Mesenchymal stem cell (in vitro differentiated cells and primary cell): Measurements from ENCODE around the gene AAGAB.

Experiments used
- DNase-seq: peaks from one replicate; pipeline ENCODE4 v3.0.0-alpha.2; 2013
- H2AFZ ChIP-seq: one replicate; pipeline ENCODE4 v1.6.1; 2013; ENCODE audit warnings: low read depth, mild to moderate bottlenecking, control low read depth, inconsistent platforms, low read length, moderate library complexity
- H2AK5ac ChIP-seq: 2 replicates; pipeline ENCODE4 v1.6.1; 2013; ENCODE audit warnings: low read length, moderate library complexity, mild to moderate bottlenecking, inconsistent platforms; ENCODE audit not compliant: severe bottlenecking
- H2BK120ac ChIP-seq: one replicate; pipeline ENCODE4 v1.6.1; 2013; ENCODE audit warnings: low read depth, mild to moderate bottlenecking, inconsistent platforms, low read length, moderate library complexity
- H2BK12ac ChIP-seq, 2 experiments: one replicate each; pipeline ENCODE4 v1.6.1; 2013; ENCODE audit warnings: inconsistent platforms in 2 of 2, low read length in 2 of 2, mild to moderate bottlenecking in 2 of 2, moderate library complexity in 2 of 2, control low read depth in 1 of 2
- H2BK15ac ChIP-seq: one replicate; pipeline ENCODE4 v1.6.1; 2013; ENCODE audit warnings: mild to moderate bottlenecking, low read depth, inconsistent platforms; ENCODE audit not compliant: poor library complexity, severe bottlenecking
- H2BK5ac ChIP-seq: 2 replicates; pipeline ENCODE4 v1.6.1; 2013; ENCODE audit warnings: low read depth, mild to moderate bottlenecking, low read length, control low read depth, inconsistent platforms; ENCODE audit not compliant: poor library complexity, severe bottlenecking
- H3K14ac ChIP-seq, 2 experiments: one replicate each; pipeline ENCODE4 v1.6.1; 2013; ENCODE audit warnings: inconsistent platforms in 2 of 2, low read length in 2 of 2, control low read depth in 1 of 2, mild to moderate bottlenecking in 1 of 2, moderate library complexity in 1 of 2
- H3K18ac ChIP-seq, 2 experiments: one replicate each; pipeline ENCODE4 v1.6.1; 2013; ENCODE audit warnings: inconsistent platforms in 2 of 2, low read length in 2 of 2, control low read depth in 1 of 2, low read depth in 1 of 2, mild to moderate bottlenecking in 1 of 2
- H3K23ac ChIP-seq, 2 experiments: one replicate each; pipeline ENCODE4 v1.6.1; 2013; ENCODE audit warnings: inconsistent platforms in 2 of 2, low read length in 2 of 2, mild to moderate bottlenecking in 2 of 2, moderate library complexity in 2 of 2, control low read depth in 1 of 2
- H3K27ac ChIP-seq: 2 replicates; pipeline ENCODE4 v1.5.1; 2013; ENCODE audit warnings: mild to moderate bottlenecking, moderate library complexity, low read length, control low read depth, inconsistent platforms; ENCODE audit not compliant: poor library complexity, severe bottlenecking
- H3K27me3 ChIP-seq, 2 experiments: 2 replicates each; pipeline versions ENCODE4 v1.6.1 to v1.7.0; 2013; ENCODE audit warnings: low read length in 2 of 2, mild to moderate bottlenecking in 2 of 2, moderate library complexity in 2 of 2, control low read depth in 1 of 2, inconsistent platforms in 1 of 2; ENCODE audit not compliant: control insufficient read depth in 1 of 2, insufficient read depth in 1 of 2
- H3K36me3 ChIP-seq, 2 experiments: 2 replicates each; pipeline versions ENCODE4 v1.6.1 to v1.7.0; 2013; ENCODE audit warnings: low read length in 2 of 2, control low read depth in 1 of 2, inconsistent platforms in 1 of 2, low read depth in 1 of 2, mild to moderate bottlenecking in 1 of 2; ENCODE audit not compliant: insufficient read depth in 2 of 2, control insufficient read depth in 1 of 2
- H3K4ac ChIP-seq, 2 experiments: one replicate each; pipeline ENCODE4 v1.6.1; 2013; ENCODE audit warnings: inconsistent platforms in 2 of 2, low read length in 2 of 2, mild to moderate bottlenecking in 2 of 2, moderate library complexity in 2 of 2, control low read depth in 1 of 2, low read depth in 1 of 2
- H3K4me1 ChIP-seq: 2 replicates; pipeline ENCODE4 v1.6.1; 2013; ENCODE audit warnings: low read depth, low read length, control low read depth; ENCODE audit not compliant: control insufficient read depth, insufficient read depth
- H3K4me2 ChIP-seq: 2 replicates; pipeline ENCODE4 v1.6.1; 2013; ENCODE audit warnings: low read length, mild to moderate bottlenecking, inconsistent platforms; ENCODE audit not compliant: poor library complexity, severe bottlenecking
- H3K4me3 ChIP-seq, 2 experiments: 2 replicates each; pipeline versions ENCODE4 v1.5.1 to v1.7.0; 2013; ENCODE audit warnings: low read length in 2 of 2, mild to moderate bottlenecking in 2 of 2, control low read depth in 1 of 2, low read depth in 1 of 2; ENCODE audit not compliant: insufficient read depth in 1 of 2
- H3K79me1 ChIP-seq: replicated peaks from 2 replicates; pipeline ENCODE4 v1.6.1; 2013; ENCODE audit warnings: mild to moderate bottlenecking, control low read depth, low read length, inconsistent platforms; ENCODE audit not compliant: poor library complexity, severe bottlenecking
- H3K9ac ChIP-seq: 2 replicates; pipeline ENCODE4 v1.7.0; 2013; ENCODE audit warnings: mild to moderate bottlenecking, low read length, moderate library complexity
- H3K9me3 ChIP-seq: 2 replicates; pipeline ENCODE4 v1.7.0; 2013; ENCODE audit warnings: mild to moderate bottlenecking, low read length; ENCODE audit not compliant: control insufficient read depth
- H4K8ac ChIP-seq: one replicate; pipeline ENCODE4 v1.6.1; 2013; ENCODE audit warnings: inconsistent platforms, mild to moderate bottlenecking, low read length, moderate library complexity
- H4K91ac ChIP-seq: one replicate; pipeline ENCODE4 v1.6.1; 2013; ENCODE audit warnings: mild to moderate bottlenecking, low read length, inconsistent platforms
- WGBS: methylation state at CpG from one replicate; pipeline ENCODE4 v1.1.7; 2013; ENCODE audit warnings: mixed read lengths; 5-methylcytosine and 5-hydroxymethylcytosine counted together

Gene AAGAB

DNA sequence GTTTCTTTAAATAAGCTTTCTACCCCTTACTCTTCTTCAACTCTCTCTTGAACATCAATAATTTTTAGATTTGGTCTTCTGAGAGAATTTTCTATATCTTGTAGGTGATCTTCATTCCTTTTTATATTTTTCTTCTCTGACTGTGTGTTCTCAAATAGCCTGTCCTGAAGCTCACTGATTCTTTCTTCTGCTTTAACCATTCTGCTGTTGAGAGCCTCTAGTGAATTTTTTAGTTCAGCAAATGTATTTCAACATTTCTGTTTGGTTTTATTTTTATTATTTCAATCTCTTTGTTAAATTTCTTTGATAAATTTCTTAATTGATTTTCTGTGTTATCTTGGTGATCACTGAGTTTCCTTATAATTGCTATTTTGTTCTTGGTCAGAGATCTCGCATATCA lies 19.8 kb upstream of the AAGAB start:
- 100% methylated on average over 1 of the region's 1 CpG for WGBS
- Histone ChIP-seq H4K91ac (no peak overlapping the region), H3K27me3 (no peaks in the 10 kb centered on the region)

DNA sequence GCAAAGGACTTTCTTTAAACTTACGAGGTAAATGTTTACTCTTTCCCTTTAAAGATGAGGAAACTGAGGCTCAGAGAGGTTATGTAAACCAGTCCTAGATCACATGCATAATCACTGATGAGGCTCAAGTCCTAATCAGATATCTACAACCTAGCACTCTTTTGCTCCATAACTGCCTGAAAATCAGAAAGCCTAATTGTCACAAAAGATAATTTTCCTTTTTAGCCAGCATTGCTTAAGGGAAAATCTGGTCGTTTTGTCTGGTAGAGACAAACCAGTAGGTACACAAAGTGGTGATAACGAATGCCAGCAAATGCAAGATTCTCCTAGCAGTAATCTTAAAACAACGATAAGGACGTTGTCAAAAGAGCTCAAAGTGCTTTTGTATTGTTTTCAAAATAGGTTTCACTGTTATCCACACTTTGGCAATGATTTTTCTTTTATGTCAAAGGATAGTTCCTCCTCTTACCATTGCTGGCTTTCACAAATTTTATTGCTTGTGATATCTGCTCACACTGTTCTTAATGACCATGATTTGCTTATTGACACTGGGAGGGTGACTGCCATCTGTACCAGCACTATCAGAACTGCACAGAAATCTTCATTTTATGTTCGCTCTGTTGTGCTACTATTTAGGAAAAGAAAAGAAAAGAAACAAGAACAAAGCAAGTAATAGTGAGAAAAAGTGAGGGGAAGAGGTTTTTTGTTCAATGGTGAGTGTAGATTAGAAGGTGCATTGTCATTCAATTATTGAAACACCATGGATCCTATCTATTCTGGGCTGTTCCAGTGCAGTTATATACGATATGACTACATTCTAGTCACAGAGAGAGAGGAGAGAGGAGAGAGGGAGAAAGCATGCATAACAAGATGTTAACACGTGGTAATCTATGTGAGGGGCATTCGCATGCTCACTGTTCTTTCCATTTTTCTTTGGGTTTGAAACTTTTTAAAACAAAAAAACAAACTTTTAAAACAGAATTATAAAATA lies 13.8 kb upstream of the AAGAB start:
- Histone ChIP-seq H3K36me3 (no peaks in the 10 kb centered on the region), H4K91ac (no peak overlapping the region), H3K27ac (no peak overlapping the region), H2AK5ac (no peak overlapping the region), H3K4me3 (no peak overlapping the region), H2BK12ac (no peak overlapping the region), H4K8ac (no peak overlapping the region), H2BK5ac (no peak overlapping the region), H3K4me1 (no peaks in the 10 kb centered on the region), H3K14ac (no peak overlapping the region), H3K79me1 (no peaks in the 10 kb centered on the region), H2BK15ac (no peak overlapping the region), H2AFZ (no peak overlapping the region), H3K4ac (no peak overlapping the region), H3K23ac (no peak overlapping the region), H3K9me3 (peaks cover 8% of the 10 kb centered on the region), H3K4me2 (no peak overlapping the region), H3K18ac (no peak overlapping the region), H3K9ac (no peak overlapping the region), H2BK120ac (no peak overlapping the region), H3K27me3 (no peaks in the 10 kb centered on the region)
- WGBS, result 84% methylated on average over 5 of the region's 9 CpGs
- DNase-seq, result no peak

More for the DNA sequence above, 19.8 kb upstream of the AAGAB start:
- no peak overlapping the region for H4K8ac ChIP-seq
- no peak overlapping the region for H3K4me3 ChIP-seq
- H2BK5ac ChIP-seq, result no peak overlapping the region
- H2BK15ac ChIP-seq, result no peak overlapping the region
- no peak overlapping the region for H3K4ac ChIP-seq
- H2AK5ac ChIP-seq, result no peak overlapping the region
- H3K4me2 ChIP-seq, result no peak overlapping the region
- no peak overlapping the region for H2AFZ ChIP-seq
- no peaks in the 10 kb centered on the region for H3K79me1 ChIP-seq
- DNase-seq, result no peak
- H3K14ac ChIP-seq, result no peak overlapping the region
- H3K23ac ChIP-seq, result no peak overlapping the region
- H3K27ac ChIP-seq, result no peak overlapping the region
- peaks cover 26% of the 10 kb centered on the region for H3K9me3 ChIP-seq
- no peak overlapping the region for H3K9ac ChIP-seq
- no peaks in the 10 kb centered on the region for H3K36me3 ChIP-seq
- no peak overlapping the region for H2BK12ac ChIP-seq
- H2BK120ac ChIP-seq, result no peak overlapping the region
- no peak overlapping the region for H3K18ac ChIP-seq
- H3K4me1 ChIP-seq, result no peaks in the 10 kb centered on the region

DNA sequence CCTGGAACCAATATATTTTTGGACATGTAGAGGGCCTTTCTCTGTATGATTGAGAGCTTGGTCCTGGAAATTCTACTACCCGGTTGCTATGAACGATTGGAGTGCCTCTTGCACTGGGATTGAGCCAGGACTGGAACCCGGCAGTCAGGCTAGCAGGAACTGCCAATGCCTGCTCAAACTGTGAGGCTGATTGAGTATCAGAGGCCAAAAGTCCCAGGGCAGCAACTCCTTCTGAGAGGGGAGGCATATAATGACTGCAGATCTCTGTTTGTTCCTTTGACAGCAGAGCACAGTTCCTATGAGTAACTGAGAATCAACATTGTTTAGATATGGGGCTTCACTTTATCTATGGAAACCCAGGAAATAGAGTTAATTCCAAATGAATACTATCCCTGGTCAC lies 13.0 kb upstream of the AAGAB start:
- Histone ChIP-seq H2AFZ (no peak overlapping the region), H3K14ac (no peak overlapping the region), H3K4me2 (no peak overlapping the region), H4K91ac (no peak overlapping the region), H3K27ac (no peak overlapping the region), H2BK15ac (no peak overlapping the region), H3K79me1 (no peaks in the 10 kb centered on the region), H4K8ac (no peak overlapping the region), H2BK120ac (no peak overlapping the region), H3K36me3 (no peaks in the 10 kb centered on the region), H2BK12ac (no peak overlapping the region), H2BK5ac (no peak overlapping the region), H3K4ac (no peak overlapping the region), H3K4me1 (no peaks in the 10 kb centered on the region), H2AK5ac (no peak overlapping the region), H3K27me3 (no peaks in the 10 kb centered on the region), H3K4me3 (no peak overlapping the region), H3K9me3 (peaks cover 5% of the 10 kb centered on the region), H3K18ac (no peak overlapping the region), H3K9ac (no peak overlapping the region), H3K23ac (no peak overlapping the region)
- DNase-seq, result no peak
- WGBS, result 67% methylated on average over 3 of the region's 3 CpGs

DNA sequence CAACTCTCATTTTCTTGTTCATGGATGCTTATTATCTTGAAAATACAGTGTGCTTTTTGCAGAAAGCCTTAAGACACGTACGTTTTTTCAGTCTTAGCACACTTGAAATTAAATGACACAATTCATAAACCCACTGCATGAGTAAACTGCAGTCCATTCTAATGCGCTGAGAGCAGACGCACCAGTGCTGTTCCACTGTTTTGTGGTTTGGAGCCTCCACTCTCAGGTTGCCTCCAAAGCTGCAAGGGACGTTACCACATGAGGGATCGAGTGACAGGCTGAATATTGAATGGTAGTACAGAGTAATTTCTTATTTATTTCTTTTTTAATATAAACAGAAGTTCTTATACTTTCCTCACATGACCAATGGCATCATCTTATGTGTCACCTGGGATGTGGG lies 12.4 kb upstream of the AAGAB start:
- DNase-seq, result no peak
- Histone ChIP-seq H4K91ac (no peak overlapping the region), H3K9me3 (peaks cover 2% of the 10 kb centered on the region), H3K4me3 (no peak overlapping the region), H3K36me3 (no peaks in the 10 kb centered on the region), H3K4me1 (no peaks in the 10 kb centered on the region), H3K14ac (no peak overlapping the region), H2BK5ac (no peak overlapping the region), H2BK15ac (no peak overlapping the region), H3K4ac (no peak overlapping the region), H3K79me1 (no peaks in the 10 kb centered on the region), H3K27me3 (no peaks in the 10 kb centered on the region), H3K27ac (no peak overlapping the region), H2AK5ac (no peak overlapping the region), H2BK12ac (no peak overlapping the region), H2AFZ (no peak overlapping the region), H3K18ac (no peak overlapping the region), H3K4me2 (no peak overlapping the region), H3K23ac (no peak overlapping the region), H4K8ac (no peak overlapping the region), H2BK120ac (no peak overlapping the region), H3K9ac (no peak overlapping the region)
- WGBS, result 91% methylated on average over 4 of the region's 6 CpGs
